HepG2 (cell line): Measurements from ENCODE around the gene OR13C8.

Experiments
- BCLAF1 ChIP-seq: fragments of 450-650 bp; IDR thresholded peaks from 2 replicates; pipeline ENCODE4 v1.6.1; 2017; ENCODE audit warnings: mild to moderate bottlenecking
- CTCF ChIP-seq: sonication (generic); formaldehyde crosslinking; IDR thresholded peaks from 2 replicates; pipeline ENCODE4 v1.5.0; 2020; ENCODE audit warnings: mild to moderate bottlenecking, missing genetic modification reagents, moderate library complexity
- GZF1 ChIP-seq: sonication (generic); formaldehyde crosslinking; IDR thresholded peaks from 2 replicates; pipeline ENCODE4 v1.5.1; 2020; ENCODE audit warnings: mild to moderate bottlenecking, missing genetic modification reagents
- NFE2 ChIP-seq: sonication (generic); formaldehyde crosslinking; IDR thresholded peaks from 2 replicates; pipeline ENCODE4 v1.4.0; 2020; ENCODE audit warnings: missing genetic modification reagents
- PATZ1 ChIP-seq: sonication (generic); formaldehyde crosslinking; IDR thresholded peaks from 2 replicates; pipeline ENCODE4 v1.4.0; 2020; ENCODE audit warnings: missing genetic modification reagents
- TAF15 ChIP-seq: fragments of 200-400 bp; formaldehyde crosslinking; IDR thresholded peaks from one replicate; pipeline ENCODE4 v1.6.1; 2018; ENCODE audit warnings: mild to moderate bottlenecking, low read depth, low read length; ENCODE audit not compliant: poor library complexity, severe bottlenecking
- TFAP4 ChIP-seq: sonication (generic); IDR thresholded peaks from 2 replicates; pipeline ENCODE4 v1.6.1; 2016; ENCODE audit warnings: low read depth, borderline replicate concordance
- ZNF543 ChIP-seq: sonication (generic); formaldehyde crosslinking; IDR thresholded peaks from 2 replicates; pipeline ENCODE4 v1.4.0; 2020; ENCODE audit warnings: mild to moderate bottlenecking, missing genetic modification reagents
- ZXDC ChIP-seq: sonication (generic); formaldehyde crosslinking; IDR thresholded peaks from 2 replicates; pipeline ENCODE4 v1.5.0; 2020; ENCODE audit warnings: mild to moderate bottlenecking, missing genetic modification reagents

- no peak for TF ChIP-seq CTCF
- TF ChIP-seq ZNF543 (CRISPR knock-in tag): no peak
- no peak for TF ChIP-seq TAF15
- no peak for TF ChIP-seq PATZ1
- TF ChIP-seq ZXDC (CRISPR knock-in tag): no peak
- TF ChIP-seq TFAP4: no peak
- TF ChIP-seq NFE2 (CRISPR knock-in tag): no peak
- no peak for TF ChIP-seq BCLAF1
- TF ChIP-seq GZF1: no peak
These were observed 32.2 kb upstream of the OR13C8 start, which contains the start of gene OR13C3 for GRCh38 chr9:104536756-104537155.
